Measurements from ENCODE around the gene MMP10.

Gene MMP10

DNA sequence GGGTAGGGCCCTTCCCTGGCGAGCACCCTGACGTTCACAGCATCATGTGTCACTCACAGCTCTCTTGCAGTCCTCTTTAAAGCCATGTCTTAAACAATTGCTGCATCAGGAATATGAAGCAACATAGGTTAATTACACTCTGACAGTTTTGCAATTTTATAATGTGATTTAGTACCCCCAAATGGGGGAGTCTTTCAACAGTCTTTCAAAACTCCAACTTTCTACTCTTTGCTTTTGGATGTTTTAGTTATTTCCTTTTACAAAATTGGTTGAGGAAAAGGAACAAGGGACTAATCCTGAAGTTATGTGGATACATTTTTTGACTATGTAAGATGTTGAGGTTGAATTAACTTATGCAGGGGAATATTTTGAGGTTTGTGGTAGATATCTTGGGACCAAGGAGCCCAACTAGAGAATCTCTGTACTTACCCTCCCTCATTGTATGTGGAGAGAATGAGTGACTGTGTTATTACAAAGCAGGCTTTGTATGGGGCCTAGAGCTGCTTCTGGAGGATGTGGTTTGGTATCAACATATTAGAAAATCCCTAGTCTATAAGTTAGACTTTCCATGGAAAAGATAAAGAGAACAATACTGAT, 55.4 kb downstream of the MMP10 start, which contains the start of gene MMP8:
MMP8 (minus strand) TSS at position 51 of the 597 bp plus-strand sequence. CDS start 99 bp downstream, outside the sequence.
- no peak for DNase-seq

DNA sequence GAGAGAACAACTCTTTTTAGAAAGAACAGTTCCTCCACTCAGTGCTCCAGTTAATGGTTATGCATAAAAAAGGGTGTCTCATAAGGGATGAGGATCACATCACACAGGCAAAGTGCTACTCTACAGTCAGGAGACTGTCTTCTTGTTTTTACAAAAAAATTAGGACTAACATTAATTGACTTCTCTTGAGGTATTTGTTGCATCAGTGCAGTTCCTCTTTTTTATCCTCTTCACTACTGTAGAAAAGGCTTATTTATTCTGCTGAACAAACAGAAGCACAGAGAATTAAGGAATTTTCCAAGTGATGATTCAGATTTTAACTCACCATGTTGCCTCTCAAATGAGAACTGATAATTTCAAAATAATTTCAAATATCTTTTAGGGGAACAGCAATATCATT, 57.6 kb downstream of the MMP10 start:
- DNase-seq = no peak
